NK-92 treated with Interleukin-12 subunit alpha and Interleukin-12 subunit beta, amount 100 ng/mL, for 24 hours (cell line): ENCODE results near the gene SERTAD1.
A peak's percentile ranks its signal among the peaks of the same experiment; 100 is the strongest.
"Not testable (repeated sequence)": the region's sequence is repeated elsewhere in the genome, so short reads cannot be mapped to it uniquely, and the experiment has no call there.

Experiments used
- DNase-seq: peaks from one replicate; lab custom pipeline; 2025; lab: John Stamatoyannopoulos, UW

SERTAD1 gene

DNA sequence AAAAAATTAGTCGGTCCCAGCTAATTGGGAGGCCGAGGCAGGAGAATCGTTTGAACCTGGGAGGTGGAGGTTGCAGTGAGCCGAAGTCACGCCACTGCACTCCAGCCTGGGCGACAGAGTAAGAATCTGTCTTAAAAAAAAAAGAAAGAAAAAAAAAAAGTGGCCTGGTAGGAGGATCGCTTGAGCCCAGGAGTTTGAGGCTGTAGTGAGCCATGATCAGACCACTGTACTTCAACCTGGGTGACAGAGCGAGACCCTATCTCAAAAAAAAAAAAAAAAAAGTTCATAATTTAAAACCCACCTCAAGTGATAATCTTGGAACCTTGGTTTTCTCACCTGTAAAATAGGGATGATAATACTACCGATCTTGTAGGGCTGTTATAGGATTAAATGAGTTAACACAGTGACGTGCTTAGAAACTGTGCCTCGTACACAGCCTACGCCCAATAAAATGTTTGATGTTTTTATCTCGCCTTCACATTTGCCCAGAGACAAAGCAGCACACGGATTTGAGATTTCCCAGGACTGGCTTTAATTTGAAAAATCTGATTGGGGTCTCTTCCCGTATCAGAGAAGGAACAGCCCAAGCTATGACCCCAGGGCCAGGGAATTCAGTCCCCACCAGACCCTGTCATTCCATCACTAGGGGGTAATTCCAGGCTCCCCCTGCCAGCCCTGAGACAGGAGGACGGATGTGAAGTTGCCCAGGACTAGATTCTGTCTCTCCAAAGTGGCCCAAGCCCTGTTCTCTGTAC, 3.6 kb downstream of the SERTAD1 start:
- DNase-seq: no peak

DNA sequence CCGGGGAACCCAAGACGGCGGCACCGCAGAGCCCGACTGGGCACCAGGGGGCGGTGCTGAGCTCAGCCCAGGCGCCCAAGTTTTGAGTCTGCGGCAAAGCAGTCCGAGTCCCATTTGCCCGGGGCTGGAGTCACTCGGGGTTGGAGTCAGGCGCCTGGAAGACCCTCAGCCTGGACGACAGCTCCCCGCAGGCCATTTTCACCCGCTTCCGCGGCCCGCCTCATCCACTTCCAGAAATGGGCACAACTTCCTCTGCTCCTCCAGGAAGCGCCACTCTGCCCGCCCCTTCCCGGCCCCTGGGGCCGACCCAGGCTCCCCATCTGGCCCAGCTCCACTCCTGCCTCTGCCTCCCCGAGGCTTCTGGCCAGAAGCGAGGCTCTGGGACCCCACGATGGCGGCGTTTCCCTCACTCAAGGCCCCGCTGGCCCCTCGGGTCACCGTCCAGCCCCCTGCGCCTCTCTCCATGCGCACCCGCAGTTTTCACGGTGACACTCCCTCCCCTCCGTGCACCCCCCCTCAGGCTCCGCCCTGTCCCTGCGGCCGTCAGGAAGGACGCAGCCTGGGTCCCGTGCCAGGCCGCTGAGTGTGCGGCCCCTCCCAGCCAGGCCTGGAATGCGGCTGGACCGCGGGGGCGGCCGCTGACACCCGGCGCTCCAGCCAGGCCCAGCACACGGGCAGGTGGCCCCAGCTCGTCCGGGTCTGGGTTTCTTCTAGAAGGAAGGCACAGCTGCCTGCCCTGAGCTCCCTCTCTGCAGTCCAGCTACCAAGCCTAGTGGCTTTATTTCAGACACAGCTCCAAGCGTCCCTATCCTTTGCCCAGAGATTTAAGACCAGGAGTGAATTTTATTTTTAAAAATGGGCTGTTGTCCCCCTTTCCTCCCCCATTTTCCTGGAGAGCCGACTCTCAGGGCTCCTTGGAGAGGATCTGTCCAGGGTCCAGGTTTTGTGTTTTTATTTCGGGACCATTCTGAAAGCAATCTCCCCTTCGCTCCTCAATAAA, 4.7 kb downstream of the SERTAD1 start:
- DNase-seq: peak; percentile 70

DNA sequence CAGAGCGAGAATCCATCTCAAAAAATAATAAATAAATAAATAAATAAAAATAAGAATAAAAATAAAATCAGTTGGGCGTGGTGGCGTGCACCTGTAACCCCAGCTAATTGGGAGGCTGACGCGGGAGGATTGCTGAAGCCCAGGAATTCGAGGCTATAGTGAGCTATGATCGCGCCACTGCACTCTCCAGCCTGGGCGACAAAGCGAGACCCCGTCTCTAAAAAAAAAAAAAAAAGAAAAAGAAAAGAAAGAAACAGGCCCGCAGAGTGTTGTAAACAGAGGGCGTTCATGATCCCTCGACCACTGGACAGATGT, 5.4 kb downstream of the SERTAD1 start:
- no peak for DNase-seq

DNA sequence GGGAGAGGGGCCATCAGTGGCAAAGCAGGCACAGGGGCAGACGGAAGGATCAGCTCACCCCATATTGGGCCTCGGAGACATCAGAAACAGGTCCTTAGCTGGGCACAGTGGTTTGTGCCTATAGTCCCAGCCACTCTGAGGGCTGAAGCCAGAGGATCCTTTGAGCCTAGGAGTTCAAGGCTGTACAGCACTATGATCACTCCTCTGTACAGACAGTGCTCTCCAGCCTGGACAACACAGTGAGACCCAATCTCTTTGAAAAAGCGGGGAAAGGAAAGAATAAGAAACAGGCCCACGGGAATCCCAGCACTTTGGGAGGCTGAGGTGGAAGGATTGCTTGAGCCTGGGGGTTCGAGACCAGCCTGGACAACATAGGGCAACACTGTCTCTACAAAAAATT, 6.0 kb downstream of the SERTAD1 start:
- DNase-seq: no peak

DNA sequence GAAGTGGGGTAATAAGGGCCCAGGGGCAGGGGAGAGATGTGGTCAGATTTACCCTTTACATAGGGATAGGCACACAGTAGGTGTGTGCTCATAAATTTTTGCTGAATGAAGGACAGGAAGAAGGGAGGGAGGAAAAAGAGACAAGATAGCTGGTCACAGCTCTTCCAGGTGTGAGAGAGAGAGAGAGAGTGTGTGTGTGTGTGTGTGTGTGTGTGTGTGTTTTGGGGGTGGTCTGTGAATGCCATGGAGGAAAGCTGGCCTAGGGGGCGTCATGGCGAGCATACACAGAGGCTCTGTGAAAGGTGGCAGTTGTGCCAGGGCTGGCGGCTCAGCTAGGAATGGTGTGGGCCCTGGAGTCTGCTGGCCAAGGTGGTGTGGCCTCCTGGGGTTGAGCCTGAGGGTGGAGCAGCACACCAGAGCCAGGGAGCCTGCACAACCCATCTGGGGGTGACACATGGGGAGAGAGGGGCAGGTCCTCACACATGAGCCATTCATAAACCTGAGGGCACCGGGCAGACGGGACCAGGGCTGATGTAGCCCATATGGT, 6.7 kb downstream of the SERTAD1 start:
- DNase-seq: no peak

DNA sequence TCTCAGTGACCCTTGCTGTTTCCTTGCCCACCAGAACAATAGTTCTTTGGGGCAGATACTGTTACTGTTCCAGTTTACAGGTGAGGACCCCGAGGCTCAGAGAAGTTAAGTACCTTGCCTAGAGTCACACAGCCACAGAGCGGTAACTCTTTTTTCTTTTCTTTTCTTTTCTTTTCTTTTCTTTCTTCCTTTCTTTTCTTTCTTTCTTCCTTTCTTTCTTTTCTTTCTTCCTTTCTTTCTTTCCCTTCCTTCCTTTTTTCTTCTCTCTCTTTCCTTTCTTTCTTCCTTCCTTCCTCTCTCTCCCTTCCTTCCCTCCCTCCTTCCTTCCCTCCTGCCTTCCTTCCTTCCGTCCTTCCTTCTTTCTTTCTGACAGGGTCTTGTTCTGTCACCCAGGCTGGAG, 7.8 kb downstream of the SERTAD1 start:
- DNase-seq: no peak

DNA sequence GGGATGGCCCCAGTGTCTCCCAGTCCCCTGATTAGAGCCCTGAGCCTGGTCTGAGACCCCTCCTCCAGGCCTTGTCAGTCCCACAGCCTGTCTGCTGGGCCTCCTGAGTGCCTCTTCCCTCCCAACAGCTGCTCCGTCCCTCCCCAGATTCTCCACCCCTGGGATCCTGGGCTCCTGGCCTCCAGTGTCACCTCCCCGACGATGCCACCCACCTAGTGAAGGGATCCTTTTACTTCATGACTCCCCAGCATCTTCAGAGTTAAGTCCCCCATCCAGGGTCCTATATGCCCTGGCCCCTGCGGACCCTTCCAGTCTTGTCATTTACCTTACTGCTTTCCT, 8.2 kb downstream of the SERTAD1 start:
- DNase-seq: no peak

DNA sequence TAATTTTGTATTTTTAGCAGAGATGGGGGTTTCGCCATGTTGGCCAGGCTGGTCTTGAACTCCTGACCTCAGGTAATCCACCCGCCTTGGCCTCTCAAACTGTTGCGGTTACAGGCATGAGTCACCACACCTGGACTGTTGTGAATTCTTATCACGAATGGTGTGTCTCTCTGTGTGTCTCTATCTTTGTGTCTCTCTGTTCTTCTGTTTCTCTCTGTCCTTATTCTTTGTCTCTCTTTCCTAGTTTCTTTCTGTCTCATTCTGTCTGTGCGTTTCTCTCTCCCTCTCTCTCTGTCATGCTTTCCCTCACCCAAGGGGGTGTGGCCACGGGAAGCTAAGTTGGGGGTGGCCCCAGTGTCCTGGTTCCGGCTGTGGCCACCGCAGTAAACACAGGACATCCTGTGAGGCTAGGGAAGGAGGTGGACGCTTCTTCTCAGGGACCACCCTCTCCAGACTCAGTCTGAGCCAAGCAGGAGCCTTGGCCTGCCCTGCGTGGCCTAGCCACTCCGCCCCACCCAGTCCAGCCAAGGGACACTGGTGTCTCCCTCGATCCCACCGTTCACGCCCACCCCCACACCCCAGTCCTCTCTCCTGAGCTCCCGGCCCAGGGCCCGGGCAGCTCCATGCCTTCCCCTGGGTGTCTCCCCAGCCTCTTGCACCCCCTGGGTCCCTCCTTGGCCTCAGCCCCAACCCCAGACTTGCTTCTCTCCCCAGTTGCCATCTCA, 8.7 kb downstream of the SERTAD1 start:
- no peak for DNase-seq

DNA sequence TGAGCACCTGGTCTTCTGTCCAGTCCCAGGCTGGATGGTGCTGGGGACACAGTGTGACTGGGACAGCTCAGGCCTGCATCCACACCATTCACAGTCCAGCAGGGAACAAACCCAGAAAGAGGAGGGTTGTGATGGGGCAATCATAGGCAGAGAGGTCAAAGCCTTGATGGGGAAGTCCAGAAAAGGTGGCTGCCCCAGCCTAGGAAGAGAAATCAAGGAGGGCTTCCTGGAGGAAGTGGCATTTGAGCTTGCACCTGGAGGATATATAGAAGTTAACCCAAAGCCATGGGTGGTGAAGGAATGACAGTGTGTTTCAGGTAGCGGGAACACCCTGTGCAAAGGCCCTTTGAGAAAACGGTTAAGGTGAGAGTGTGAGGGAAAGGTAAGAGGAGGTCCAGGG, 10.0 kb downstream of the SERTAD1 start:
- DNase-seq: no peak

DNA sequence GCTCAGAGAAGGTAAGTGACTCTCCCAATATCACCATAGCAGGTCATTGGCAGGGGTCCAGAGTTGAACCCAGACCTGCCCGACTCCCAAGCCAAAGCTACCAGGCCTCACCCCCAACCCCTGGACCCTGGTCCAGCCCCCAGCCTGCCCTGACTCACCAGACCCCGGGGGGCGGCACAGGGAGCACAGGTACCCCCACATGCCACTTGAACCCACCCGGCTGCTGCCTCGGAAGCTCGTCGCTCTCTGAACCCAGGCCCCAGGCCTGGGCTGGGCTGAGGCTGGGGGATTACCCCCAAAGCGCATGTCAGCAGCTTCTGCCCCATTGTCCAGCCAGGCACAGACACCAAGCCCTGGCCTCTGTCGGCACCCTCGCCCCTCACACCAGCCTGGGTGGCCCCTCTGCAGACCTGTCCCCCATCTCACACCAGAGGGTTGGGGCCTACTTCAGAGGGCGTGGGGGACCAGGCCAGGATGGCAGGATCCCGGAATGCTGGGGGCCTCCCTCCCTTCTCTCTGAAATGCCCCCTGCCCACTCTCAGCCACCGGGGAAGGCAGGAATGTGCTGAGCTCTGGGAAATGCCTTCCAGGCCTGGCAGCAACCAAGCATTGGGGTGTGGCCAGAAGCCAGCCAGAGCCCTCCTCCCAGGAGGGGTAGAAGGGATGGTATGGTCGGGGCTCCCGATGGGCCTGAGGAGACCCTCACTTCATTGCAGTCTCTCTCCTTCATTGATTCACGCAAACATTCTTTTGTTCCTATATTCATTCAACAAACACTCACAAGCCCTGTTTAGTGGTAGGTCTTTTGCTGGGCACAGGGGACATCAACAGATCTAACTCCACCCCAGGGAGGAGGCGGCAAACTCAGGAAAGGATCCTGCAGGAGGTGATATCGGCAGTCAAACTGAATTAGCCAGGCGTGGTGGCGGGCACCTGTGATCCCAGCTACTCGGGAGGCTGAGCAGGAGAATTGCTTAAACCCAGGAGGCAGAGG, 11.0 kb downstream of the SERTAD1 start:
- DNase-seq: no peak

DNA sequence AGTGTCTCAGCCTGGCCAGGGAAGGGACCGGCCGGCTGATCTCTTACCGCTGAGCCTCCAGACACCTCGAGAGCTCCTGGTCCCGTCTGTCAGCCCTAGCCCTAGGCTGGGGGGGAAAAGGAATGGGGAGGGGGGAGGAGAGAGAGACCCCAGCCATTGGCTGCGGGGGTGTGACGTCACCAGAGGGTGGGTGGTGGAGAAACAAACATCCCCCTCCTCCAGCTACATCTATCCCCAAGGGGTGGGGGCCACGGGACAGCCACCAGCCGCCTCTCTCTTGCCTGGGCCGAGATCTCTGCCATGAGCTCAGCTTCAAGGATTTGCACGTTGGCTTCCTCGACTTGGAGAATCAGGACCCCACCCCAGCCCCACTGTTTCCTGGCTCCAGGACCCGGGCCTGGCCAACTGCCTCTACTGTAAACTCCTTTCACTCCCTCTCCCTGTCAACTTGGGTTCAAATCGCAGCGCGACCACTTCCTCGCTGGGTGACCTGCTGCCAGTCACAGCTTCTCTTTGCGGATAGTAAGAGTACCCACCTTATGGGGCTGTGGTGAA, 12.4 kb downstream of the SERTAD1 start, which contains the start of gene PRX:
PRX (minus strand) TSS at position 88 of the 555 bp plus-strand sequence. CDS start 5,446 bp downstream, outside the sequence.
- DNase-seq: no peak

DNA sequence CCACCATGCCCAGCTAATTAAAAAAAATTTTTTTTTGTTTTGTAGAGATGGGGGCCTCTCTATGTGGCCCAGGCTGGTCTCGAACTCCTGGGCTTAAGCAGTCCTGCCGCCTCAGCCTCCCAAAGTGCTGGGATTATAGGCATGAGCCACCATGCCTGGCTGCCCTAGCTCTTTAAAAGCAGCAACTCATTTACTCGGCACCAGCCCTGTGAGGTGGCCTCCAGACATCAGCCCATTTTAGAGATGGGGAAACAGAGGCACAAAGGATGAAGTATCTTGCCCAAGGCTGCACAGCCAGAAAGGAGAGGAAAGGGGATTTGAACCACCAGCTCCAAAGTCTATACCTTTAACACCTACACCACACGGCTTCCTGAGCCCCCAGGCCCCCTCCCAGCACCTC, 12.9 kb downstream of the SERTAD1 start:
- no peak for DNase-seq

DNA sequence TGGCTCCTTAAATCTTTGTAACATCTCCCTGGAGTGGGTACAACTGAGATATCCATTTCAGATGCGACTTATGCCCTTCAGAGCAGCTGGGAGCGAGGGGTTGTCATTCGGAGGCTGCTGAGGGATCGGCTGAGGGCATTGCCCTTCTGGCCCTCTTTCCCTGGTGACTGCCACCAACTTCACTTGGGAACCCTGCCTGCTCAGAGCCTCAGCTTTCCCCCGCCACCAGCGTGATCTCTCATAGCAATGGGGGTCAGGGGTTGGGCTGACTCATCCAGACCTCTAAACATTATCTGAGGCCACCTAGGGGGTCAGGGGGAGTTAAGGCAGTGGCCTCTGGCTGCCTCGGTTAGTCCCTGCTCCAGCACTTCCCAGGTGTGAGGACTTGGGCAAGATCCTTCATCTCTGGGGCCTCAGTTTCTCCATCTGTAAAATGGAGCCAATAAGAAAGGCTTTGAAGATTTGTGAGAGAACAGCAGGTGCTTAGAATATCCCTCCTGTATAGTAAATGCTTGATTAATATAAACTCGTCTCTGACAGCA, 13.8 kb downstream of the SERTAD1 start:
- no peak for DNase-seq

DNA sequence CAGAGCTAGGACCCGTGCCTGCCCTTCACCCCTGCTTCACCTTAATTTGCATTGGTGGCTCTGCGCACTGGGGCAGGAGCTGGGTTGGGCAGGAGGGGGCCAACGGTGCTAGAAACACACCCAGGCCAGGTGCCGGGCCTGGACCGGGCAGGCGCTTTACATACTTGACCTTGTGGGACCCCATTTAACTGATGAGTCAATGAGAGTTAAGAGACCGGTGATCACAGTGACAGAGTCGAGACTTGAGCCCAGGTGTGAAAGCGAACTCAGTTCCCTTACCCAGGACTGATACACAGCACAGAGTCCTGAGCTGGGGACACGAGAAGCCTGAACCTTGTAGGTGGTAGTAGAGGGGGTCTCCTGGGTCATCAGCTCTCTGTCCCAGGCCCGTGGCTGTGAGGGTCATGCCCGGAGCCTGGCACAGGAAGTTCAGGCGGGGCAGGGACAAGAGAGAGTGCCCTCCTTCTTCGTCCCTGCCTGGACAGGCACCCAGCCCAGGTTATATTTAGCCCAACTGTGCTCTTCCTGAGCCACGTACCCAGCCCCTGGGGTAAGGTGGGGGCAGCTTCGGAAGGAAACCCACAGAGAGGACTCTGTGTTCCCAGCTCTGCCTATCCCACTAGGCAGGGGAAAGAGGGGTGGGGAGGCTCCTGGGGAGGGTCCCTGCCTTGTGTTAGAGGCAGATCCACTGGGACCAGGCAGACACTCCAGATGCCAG, 14.5 kb downstream of the SERTAD1 start:
- no peak for DNase-seq

DNA sequence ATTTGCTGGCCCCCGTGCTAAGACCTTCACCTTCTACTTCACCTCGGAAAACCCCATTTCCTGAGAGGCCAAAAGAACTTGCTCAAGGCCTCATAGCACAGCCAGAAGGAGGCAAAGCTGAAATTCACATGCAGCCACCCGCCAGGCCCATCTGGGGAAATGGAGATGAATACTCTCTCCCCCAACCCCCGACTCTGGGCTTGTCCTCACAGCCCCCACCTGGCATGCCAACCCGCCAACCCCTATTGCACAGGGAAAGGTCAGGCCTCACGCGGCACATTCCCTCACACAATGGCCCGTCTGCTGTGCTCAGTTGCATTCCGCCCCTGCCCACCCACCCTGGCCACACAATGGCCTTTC, 15.8 kb downstream of the SERTAD1 start:
- no peak for DNase-seq

DNA sequence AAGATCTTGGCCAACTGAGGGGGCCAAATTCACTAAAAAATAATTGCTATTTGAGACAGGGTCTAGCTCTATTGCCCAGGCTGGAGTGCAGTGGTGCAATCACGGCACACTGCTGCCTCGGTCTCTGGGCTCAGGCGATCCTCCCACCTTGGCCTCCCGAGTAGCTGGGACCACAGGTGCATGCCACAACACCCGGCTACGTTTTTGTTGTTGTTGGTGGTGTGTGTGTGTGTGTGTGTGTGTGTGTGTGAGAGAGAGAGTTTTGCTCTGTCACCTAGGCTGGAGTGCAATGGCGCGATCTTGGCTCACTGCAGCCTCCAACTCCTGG, 17.2 kb downstream of the SERTAD1 start:
- not testable (repeated sequence) for DNase-seq

DNA sequence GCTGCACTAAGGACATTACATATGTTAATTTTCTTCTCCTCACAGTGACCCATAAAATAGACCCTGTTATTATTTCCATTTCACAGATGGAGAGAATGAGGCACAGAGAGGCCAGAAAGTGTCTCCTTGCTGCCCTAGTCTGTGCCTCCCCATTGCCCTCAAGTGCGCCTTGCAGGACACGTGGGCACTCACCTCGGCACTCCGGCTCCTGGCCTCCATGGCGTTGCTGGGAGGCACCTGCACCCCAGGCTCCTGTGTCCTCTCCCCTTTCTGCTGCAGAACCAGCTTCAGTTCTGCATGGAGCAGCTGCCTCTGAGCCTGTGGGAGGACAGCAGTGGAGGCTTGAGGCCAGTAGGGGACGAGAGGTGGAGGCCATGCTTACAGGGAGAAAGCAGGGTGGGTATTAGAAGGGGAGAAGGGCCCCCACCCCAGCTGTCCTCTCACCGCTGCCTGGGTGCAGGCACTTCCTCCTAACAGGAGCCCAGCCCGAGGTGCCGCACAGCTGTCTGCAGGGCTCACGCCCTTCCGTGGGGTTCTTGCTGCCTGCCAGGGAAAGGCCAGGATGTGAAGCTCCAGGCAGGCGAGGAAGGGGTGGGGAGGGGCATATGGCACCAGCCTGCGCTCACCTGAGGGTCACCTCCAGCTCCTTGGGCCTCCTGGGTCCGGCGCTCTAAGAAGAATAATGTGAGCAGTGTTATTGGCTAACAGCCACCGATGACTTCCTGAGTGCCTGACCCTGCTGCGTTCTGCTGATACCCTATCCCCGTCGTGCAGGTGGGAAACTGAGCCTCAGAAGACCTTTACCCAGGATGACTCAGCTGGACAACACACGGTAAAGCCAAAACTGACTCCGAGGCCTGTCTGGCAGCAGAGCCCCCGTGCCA, 17.8 kb downstream of the SERTAD1 start:
- DNase-seq: no peak

DNA sequence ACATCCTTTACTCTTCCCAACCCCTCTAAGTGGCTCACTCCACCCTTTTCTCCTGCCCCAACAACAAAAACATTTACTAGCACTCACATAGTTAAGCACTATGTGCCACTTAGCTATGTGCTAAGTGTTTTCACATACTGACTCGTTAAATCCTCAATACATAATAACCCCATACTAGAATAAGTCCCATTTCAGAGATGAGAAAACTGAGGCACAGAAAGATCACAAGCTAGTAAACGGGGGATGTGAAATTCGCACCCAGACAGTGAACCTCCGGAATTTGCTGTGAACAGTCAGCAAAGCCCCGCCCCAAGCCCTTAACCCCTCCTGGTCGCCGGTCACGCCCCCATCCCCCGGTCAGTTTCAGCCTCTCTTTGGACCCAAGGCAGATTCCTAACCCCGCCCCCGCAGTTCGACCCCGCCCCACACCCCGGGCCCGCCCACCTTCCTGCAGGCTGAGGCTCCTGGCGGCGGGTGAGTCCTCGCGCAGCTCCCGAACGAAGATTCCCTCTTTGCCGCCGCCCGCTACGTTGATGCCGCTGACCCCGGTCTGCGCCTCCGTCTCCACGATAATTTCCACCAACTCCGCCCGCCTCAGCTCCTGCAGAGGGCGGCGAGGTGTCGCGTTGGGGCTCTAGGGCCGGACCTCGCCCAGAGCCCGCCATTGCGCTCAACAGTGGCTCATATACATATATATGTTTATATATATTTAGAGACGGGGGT, 22.4 kb downstream of the SERTAD1 start:
- peak; percentile 72 for DNase-seq
